ENCODE data around the gene RALGPS1.
A peak's percentile ranks its signal among the peaks of the same experiment; 100 is the strongest.

RALGPS1 gene

DNA sequence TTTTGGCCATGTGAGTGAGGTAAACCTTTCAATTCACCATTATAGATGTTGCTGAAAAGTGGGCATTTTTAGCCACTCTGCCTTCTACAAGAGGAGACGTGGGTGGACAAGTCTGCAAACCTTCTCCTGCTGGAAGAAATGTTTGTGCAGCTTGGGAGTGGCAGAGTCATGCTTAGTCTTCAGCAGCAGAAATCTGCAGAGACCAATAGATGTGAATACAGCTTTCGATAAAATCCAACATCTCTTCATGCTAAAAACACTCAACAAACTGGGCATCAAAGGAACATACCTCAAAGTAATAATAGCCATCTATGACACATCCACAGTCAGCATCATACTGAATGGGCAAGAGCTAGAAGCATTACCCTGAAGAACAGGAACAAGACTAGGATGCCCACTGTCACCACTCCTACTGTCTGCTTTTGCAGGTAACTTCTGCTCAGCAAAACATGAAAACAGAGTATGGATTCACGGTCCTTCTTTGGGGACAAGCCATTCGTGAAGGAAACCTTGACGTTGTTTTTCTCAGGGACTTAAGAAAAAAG is 91.3 kb downstream of the RALGPS1 start:
- TF ChIP-seq EZH2 (optimal IDR thresholded peaks at IDR 0.05; ENCODE audit: low read depth, low read length) (no peak), EZH2phosphoT487 (IDR thresholded peaks at IDR 0.05; ENCODE audit: low read length) (no peak)
- TF ChIP-seq, protein P1, sequence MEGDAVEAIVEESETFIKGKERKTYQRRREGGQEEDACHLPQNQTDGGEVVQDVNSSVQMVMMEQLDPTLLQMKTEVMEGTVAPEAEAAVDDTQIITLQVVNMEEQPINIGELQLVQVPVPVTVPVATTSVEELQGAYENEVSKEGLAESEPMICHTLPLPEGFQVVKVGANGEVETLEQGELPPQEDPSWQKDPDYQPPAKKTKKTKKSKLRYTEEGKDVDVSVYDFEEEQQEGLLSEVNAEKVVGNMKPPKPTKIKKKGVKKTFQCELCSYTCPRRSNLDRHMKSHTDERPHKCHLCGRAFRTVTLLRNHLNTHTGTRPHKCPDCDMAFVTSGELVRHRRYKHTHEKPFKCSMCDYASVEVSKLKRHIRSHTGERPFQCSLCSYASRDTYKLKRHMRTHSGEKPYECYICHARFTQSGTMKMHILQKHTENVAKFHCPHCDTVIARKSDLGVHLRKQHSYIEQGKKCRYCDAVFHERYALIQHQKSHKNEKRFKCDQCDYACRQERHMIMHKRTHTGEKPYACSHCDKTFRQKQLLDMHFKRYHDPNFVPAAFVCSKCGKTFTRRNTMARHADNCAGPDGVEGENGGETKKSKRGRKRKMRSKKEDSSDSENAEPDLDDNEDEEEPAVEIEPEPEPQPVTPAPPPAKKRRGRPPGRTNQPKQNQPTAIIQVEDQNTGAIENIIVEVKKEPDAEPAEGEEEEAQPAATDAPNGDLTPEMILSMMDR (IDR thresholded peaks at IDR 0.05; ENCODE audit: low read length): no peak
- no peaks in the 10 kb centered on the region for H3K36me3 ChIP-seq (replicated peaks; ENCODE audit: insufficient read depth, low read length)
- H3K27me3 ChIP-seq (replicated peaks; ENCODE audit: insufficient read depth, low read length): no peaks in the 10 kb centered on the region
- peak overlapping the region; percentile 95 for H3K27ac ChIP-seq (ENCODE audit: low read length)
- peaks cover 8% of the 10 kb centered on the region; the same call in 1 of the 2 replicates for H3K79me2 ChIP-seq (ENCODE audit: low read length)
- H4K20me1 ChIP-seq (ENCODE audit: insufficient read depth, low read length): no peaks in the 10 kb centered on the region
- H3K9me2 ChIP-seq (replicated peaks; ENCODE audit: insufficient read depth, low read length): no peaks in the 10 kb centered on the region
- no peaks in the 10 kb centered on the region for H3K9me3 ChIP-seq (replicated peaks; ENCODE audit: insufficient read depth, low read length)
- no peak overlapping the region for H2AFZ ChIP-seq (ENCODE audit: low read length)
- H3K4me1 ChIP-seq (ENCODE audit: low read length): peaks cover 53% of the 10 kb centered on the region
- peaks cover 43% of the 10 kb centered on the region for H3F3A ChIP-seq (ENCODE audit: insufficient read depth, low read length)
- H3K9ac ChIP-seq (ENCODE audit: low read length): peak overlapping the region; percentile 71
- DNase-seq: no peak
- H3K4me3 ChIP-seq (ENCODE audit: low read length): peak overlapping the region; percentile 1; the same call in 1 of the 2 replicates
- peak overlapping the region; percentile 52 for H3K4me2 ChIP-seq (ENCODE audit: low read depth, low read length)

DNA sequence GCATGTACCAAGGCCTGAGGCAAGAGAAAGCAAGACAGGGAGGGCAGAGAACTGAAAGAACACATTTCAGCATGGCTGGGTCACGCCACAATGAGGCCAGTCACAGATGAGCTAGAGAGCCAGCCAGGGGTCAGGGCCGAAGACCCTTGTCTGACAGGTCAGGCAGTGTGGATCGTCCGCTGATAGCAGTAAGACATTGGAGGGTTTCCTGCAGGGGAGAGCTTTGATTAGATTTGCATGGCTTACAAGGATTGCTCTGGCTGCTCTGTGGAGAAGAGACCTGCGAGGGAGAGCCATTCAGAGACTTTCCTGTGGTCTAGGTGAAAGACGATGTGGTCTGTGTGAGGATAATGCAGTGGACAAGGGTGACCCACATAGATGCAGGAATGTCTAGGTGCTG is 93.1 kb downstream of the RALGPS1 start:
- TF ChIP-seq EZH2phosphoT487 (IDR thresholded peaks at IDR 0.05; ENCODE audit: low read length): no peak
- no peak for TF ChIP-seq EZH2 (optimal IDR thresholded peaks at IDR 0.05; ENCODE audit: low read depth, low read length)
- TF ChIP-seq, protein P1 (IDR thresholded peaks at IDR 0.05; ENCODE audit: low read length): no peak
- no peaks in the 10 kb centered on the region for H3K9me2 ChIP-seq (replicated peaks; ENCODE audit: insufficient read depth, low read length)
- H3K9me3 ChIP-seq (replicated peaks; ENCODE audit: insufficient read depth, low read length): no peaks in the 10 kb centered on the region

DNA sequence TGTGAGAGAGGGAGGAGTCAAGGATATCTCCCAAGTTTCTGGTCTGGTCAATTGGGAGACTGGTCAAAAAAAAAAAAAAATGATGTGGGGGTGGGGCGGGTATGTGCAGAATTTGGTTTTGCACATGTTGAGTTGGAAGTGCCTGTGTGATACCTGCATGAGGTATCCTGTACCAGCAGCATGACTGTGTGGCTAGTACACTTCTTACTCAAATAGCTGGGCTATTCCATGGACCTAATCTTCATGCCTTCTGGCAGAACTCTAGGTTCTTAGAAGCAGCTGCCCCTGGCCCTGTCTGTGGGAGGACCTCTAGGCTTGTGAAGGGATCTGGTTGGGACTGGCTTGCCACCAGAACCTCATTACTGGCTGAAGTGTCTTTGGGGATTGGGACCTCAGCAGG is 93.5 kb downstream of the RALGPS1 start:
- Histone ChIP-seq H3K4me3 (ENCODE audit: low read length) (no peak overlapping the region), H3K9ac (ENCODE audit: low read length) (no peak overlapping the region), H3K36me3 (replicated peaks; ENCODE audit: insufficient read depth, low read length) (no peaks in the 10 kb centered on the region), H3K9me2 (replicated peaks; ENCODE audit: insufficient read depth, low read length) (no peaks in the 10 kb centered on the region), H3K27me3 (replicated peaks; ENCODE audit: insufficient read depth, low read length) (no peaks in the 10 kb centered on the region), H3K9me3 (replicated peaks; ENCODE audit: insufficient read depth, low read length) (no peaks in the 10 kb centered on the region), H3K79me2 (ENCODE audit: low read length) (peaks cover 8% of the 10 kb centered on the region; the same call in 1 of the 2 replicates), H3K27ac (ENCODE audit: low read length) (peak overlapping the region; percentile 95; the same call in 1 of the 2 replicates), H3K4me2 (ENCODE audit: low read depth, low read length) (no peak overlapping the region), H3K4me1 (ENCODE audit: low read length) (peaks cover 53% of the 10 kb centered on the region), H2AFZ (ENCODE audit: low read length) (no peak overlapping the region), H4K20me1 (ENCODE audit: insufficient read depth, low read length) (no peaks in the 10 kb centered on the region), H3F3A (ENCODE audit: insufficient read depth, low read length) (peaks cover 43% of the 10 kb centered on the region)
- TF ChIP-seq EZH2 (optimal IDR thresholded peaks at IDR 0.05; ENCODE audit: low read depth, low read length) (no peak), EZH2phosphoT487 (IDR thresholded peaks at IDR 0.05; ENCODE audit: low read length) (no peak)
- TF ChIP-seq, protein P1 (IDR thresholded peaks at IDR 0.05; ENCODE audit: low read length): no peak
- DNase-seq: no peak

More for the DNA sequence above, 93.1 kb downstream of the RALGPS1 start:
- no peak for DNase-seq
- H2AFZ ChIP-seq (ENCODE audit: low read length): no peak overlapping the region
- H3K27me3 ChIP-seq (replicated peaks; ENCODE audit: insufficient read depth, low read length): no peaks in the 10 kb centered on the region
- peaks cover 43% of the 10 kb centered on the region for H3F3A ChIP-seq (ENCODE audit: insufficient read depth, low read length)
- H3K4me2 ChIP-seq (ENCODE audit: low read depth, low read length): peak overlapping the region; percentile 1; the same call in 1 of the 2 replicates
- H3K79me2 ChIP-seq (ENCODE audit: low read length): peaks cover 8% of the 10 kb centered on the region; the same call in 1 of the 2 replicates
- H3K36me3 ChIP-seq (replicated peaks; ENCODE audit: insufficient read depth, low read length): no peaks in the 10 kb centered on the region
- H3K4me3 ChIP-seq (ENCODE audit: low read length): no peak overlapping the region
- H3K4me1 ChIP-seq (ENCODE audit: low read length): peaks cover 53% of the 10 kb centered on the region
- no peaks in the 10 kb centered on the region for H4K20me1 ChIP-seq (ENCODE audit: insufficient read depth, low read length)
- H3K27ac ChIP-seq (ENCODE audit: low read length): peak overlapping the region; percentile 95; the same call in 1 of the 2 replicates
- H3K9ac ChIP-seq (ENCODE audit: low read length): no peak overlapping the region
